Lower lobe of right lung (tissue), 2 donors: ENCODE results near the gene CHRND. TPM values are rescaled to one million over a fixed set of nuclear protein-coding genes. Genes with fewer than 3 reads are reported as not detected.
A peak's percentile ranks its signal among the peaks of the same experiment; 100 is the strongest.

Experiments
- ATAC-seq, 2 donors: fragments of 200-7000 bp; cut with Tn5 transposase; one replicate each; pipeline ENCODE4 v1.9.1; 2020 to 2022; ENCODE audit warnings: mild to moderate bottlenecking in 2 of 2, moderate library complexity in 2 of 2
- DNase-seq: peaks from one replicate; pipeline ENCODE4 v3.0.0-alpha.2; 2020
- H3K27ac ChIP-seq: fragments of 200-600 bp; one replicate; pipeline ENCODE4 v1.8.0; 2022
- H3K27me3 ChIP-seq: fragments of 200-600 bp; one replicate; pipeline ENCODE4 v1.8.0; 2022; ENCODE audit warnings: low read depth
- H3K36me3 ChIP-seq: fragments of 200-600 bp; one replicate; pipeline ENCODE4 v1.8.0; 2022; ENCODE audit warnings: mild to moderate bottlenecking
- H3K4me1 ChIP-seq: fragments of 200-600 bp; one replicate; pipeline ENCODE4 v1.8.0; 2022
- H3K4me3 ChIP-seq: fragments of 200-600 bp; one replicate; pipeline ENCODE4 v1.8.0; 2022; ENCODE audit warnings: mild to moderate bottlenecking
- H3K9me3 ChIP-seq: fragments of 200-600 bp; one replicate; pipeline ENCODE4 v1.8.0; 2022
- CTCF ChIP-seq: fragments of 200-600 bp; IDR thresholded peaks from one replicate; pipeline ENCODE4 v1.8.0; 2022; ENCODE audit warnings: antibody characterized with exemption, mild to moderate bottlenecking
- intact Hi-C: fragments of 100-400 bp; cut with DNase I; formaldehyde crosslinking; loops from one replicate; pipeline ENCODE4 v1.11.0; 2022
- total RNA-seq: library from RNA; stranded (reverse); fragmentation: NEBNext Ultra II Directional; extraction: Animal tissue kit (Norgen Biotek cat#: 25700); gene quantifications from one replicate; pipeline ENCODE4 v1.2.1, GENCODE V29; 2021
- donor health status: DM: no; HTN: yes; CAD: no; lungs with severe emphysema.

The CHRND gene
- total RNA-seq, 1 donor from 2014 or later: not detected

DNA sequence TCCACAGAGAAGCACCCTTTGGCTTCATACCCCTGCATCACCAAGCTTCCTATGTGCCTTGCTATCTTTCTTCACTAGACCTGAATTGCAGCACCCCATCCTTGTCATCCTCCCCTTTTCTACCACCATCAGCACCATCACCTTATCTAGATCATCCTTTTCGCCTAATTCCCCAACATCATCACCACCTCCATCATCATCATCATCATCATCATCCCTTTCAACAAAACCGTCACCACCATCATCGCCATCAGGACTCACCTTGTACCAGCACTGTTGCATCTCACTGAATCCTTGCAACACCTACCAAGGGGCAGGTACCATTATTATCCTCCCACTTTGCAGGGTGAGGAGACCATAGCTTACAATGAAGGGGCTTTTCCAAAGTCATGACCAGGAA is 27.5 kb upstream of the CHRND start:
- peaks cover 22% of the 10 kb centered on the region for H3K27me3 ChIP-seq
- TF ChIP-seq CTCF: no peak
- intact Hi-C loops: no loop called here
- no peaks in the 10 kb centered on the region for H3K36me3 ChIP-seq
- DNase-seq: no peak
- H3K4me1 ChIP-seq: peaks cover 6% of the 10 kb centered on the region
- ATAC-seq: no peak
- no peaks in the 10 kb centered on the region for H3K9me3 ChIP-seq
- H3K4me3 ChIP-seq: no peak overlapping the region
- H3K27ac ChIP-seq: no peak overlapping the region

DNA sequence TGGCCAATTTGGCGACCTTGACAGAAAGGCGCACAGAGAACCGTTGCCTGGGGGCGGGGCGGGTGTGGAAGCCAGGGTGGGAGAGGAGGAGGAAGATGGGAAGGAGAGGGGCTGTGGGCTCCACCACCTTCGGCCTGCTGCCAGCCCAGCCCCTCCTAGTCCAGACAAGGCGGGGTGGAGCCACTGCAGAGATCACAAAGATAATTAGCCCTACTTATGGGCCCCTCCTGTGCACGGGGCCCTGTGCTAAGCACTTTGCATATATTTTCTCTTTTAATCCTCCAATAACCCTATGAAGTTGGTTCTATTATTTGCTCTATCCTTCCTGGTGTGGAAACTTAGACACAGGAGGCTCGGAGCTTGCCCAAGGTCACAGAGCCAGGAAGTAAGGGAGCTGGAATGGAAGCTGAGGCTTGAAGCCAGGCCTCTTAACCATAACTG is 24.6 kb upstream of the CHRND start:
- TF ChIP-seq CTCF: no peak
- H3K9me3 ChIP-seq: no peaks in the 10 kb centered on the region
- DNase-seq (no peak), ATAC-seq (no peak)
- H3K4me3 ChIP-seq: no peak overlapping the region
- H3K27me3 ChIP-seq: peaks cover 50% of the 10 kb centered on the region
- no peaks in the 10 kb centered on the region for H3K36me3 ChIP-seq
- peaks cover 11% of the 10 kb centered on the region for H3K4me1 ChIP-seq
- no peak overlapping the region for H3K27ac ChIP-seq
- intact Hi-C loops: no loop called here

- intact Hi-C loops: no loop called here
- DNase-seq (no peak), ATAC-seq (no peak)
- no peak overlapping the region for H3K4me3 ChIP-seq
- TF ChIP-seq CTCF: no peak
- H3K9me3 ChIP-seq: no peaks in the 10 kb centered on the region
- peaks cover 11% of the 10 kb centered on the region for H3K4me1 ChIP-seq
- H3K27ac ChIP-seq: no peak overlapping the region
- H3K36me3 ChIP-seq: no peaks in the 10 kb centered on the region
- peaks cover 56% of the 10 kb centered on the region for H3K27me3 ChIP-seq
These were observed 24.1 kb upstream of the CHRND start for GRCh38 chr2:232501794-232502390.

GRCh38 chr2:232502511-232502910 is 23.4 kb upstream of the CHRND start:
- intact Hi-C loops: no loop called here
- no peak for TF ChIP-seq CTCF
- H3K4me1 ChIP-seq: peaks cover 11% of the 10 kb centered on the region
- DNase-seq (no peak), ATAC-seq (no peak)
- H3K4me3 ChIP-seq: no peak overlapping the region
- H3K9me3 ChIP-seq: no peaks in the 10 kb centered on the region
- H3K27ac ChIP-seq: no peak overlapping the region
- H3K36me3 ChIP-seq: no peaks in the 10 kb centered on the region
- H3K27me3 ChIP-seq: peaks cover 56% of the 10 kb centered on the region

DNA sequence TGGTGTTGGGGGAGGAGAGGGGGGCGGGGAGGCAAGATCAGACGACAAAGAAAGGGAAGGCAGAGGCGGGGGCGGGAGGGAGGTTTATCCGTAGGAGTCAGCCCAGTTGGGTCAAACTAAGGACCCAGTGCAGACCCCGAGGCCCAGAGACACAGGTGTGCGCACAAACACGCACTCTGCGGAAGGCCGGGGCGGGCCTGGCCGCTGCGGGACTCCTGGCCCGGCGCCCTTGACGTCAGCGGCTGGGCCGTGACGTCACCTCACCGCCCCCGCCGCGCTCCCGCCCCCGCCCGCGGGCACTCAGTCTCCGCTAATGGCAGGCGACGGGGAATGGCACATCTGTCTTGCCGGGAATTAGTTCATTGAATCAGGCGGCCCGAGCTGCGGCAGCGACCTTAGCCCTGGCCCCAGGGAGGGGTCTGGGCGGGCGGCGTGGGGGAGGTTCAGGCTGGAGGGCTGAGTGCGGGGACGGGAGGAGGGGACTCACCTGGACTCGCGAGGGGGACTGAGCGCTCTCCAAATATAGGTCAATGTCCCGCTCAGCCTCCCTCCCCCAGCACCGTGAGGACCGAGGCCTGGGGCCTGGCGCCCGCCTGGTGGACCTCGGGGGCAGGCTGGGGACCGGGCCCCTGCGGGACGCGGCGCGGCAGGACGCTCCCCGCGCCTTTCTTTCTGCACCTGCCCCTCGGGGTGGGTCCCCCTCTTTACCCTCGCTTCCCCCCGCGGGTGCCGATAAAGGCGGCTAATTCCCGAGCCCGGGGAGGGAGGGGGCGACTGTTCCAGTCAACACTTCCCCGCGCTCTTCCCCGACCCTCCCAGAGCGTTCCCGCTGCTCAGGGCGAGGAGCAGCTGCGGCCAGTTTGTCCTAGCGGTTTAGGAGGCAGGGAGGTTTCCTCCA is 22.8 kb upstream of the CHRND start:
- peaks cover 57% of the 10 kb centered on the region for H3K27me3 ChIP-seq
- DNase-seq (no peak), ATAC-seq (peak; percentile 35 to 67)
- no peaks in the 10 kb centered on the region for H3K9me3 ChIP-seq
- H3K4me1 ChIP-seq: peaks cover 11% of the 10 kb centered on the region
- intact Hi-C loops: no loop called here
- peak overlapping the region; percentile 47 for H3K4me3 ChIP-seq
- no peak for TF ChIP-seq CTCF
- H3K36me3 ChIP-seq: no peaks in the 10 kb centered on the region
- no peak overlapping the region for H3K27ac ChIP-seq
